AG10803 (cell line): Measurements from ENCODE around the gene CCDC85A.
A peak's percentile ranks its signal among the peaks of the same experiment; 100 is the strongest.

Experiments used
- DNase-seq: peaks from one replicate; pipeline ENCODE4 v3.0.0; 2010; ENCODE audit warnings: low read depth
- H3K4me3 ChIP-seq: 2 replicates; pipeline ENCODE4 v1.5.1; 2011; ENCODE audit warnings: mild to moderate bottlenecking, low read length, control low read depth
- CTCF ChIP-seq: conservative IDR thresholded peaks from 2 replicates; pipeline ENCODE4 v1.5.1; 2011; ENCODE audit warnings: mild to moderate bottlenecking, low read length, control low read depth, inconsistent platforms

Gene CCDC85A

GRCh38 chr2:56222481-56222880 is 38.7 kb downstream of the CCDC85A start:
- DNase-seq: no peak
- no peak overlapping the region for H3K4me3 ChIP-seq
- no peak for TF ChIP-seq CTCF

GRCh38 chr2:56224316-56224715 is 40.5 kb downstream of the CCDC85A start:
- no peak overlapping the region for H3K4me3 ChIP-seq
- no peak for TF ChIP-seq CTCF
- peak; percentile 71 for DNase-seq

- H3K4me3 ChIP-seq: no peak overlapping the region
- peak; percentile 59 for DNase-seq
- no peak for TF ChIP-seq CTCF
Measured at GRCh38 chr2:56227811-56228210, 44.0 kb downstream of the CCDC85A start.

GRCh38 chr2:56229397-56230060 is 45.7 kb downstream of the CCDC85A start:
- TF ChIP-seq CTCF: no peak
- DNase-seq: no peak
- H3K4me3 ChIP-seq: no peak overlapping the region

- peak; percentile 53 for DNase-seq
Measured at GRCh38 chr2:56230156-56230555, 46.4 kb downstream of the CCDC85A start.

GRCh38 chr2:56231361-56231760 is 47.6 kb downstream of the CCDC85A start:
- no peak overlapping the region for H3K4me3 ChIP-seq
- TF ChIP-seq CTCF: no peak
- DNase-seq: no peak

More at GRCh38 chr2:56230156-56230555, 46.4 kb downstream of the CCDC85A start:
- TF ChIP-seq CTCF: no peak
- H3K4me3 ChIP-seq: no peak overlapping the region

- H3K4me3 ChIP-seq: no peak overlapping the region
- TF ChIP-seq CTCF: no peak
- DNase-seq: no peak
Measured at GRCh38 chr2:56232912-56233311, 49.1 kb downstream of the CCDC85A start.
